WERI-Rb-1 (cell line): Measurements from ENCODE around the gene NTNG2.

Source experiments
- DNase-seq: peaks from one replicate; pipeline ENCODE4 v3.0.0-alpha.2; 2020
- H3K27ac ChIP-seq: fragments of 250-450 bp; sonication (Bioruptor Pico); 2 replicates; pipeline ENCODE4 v1.5.1; 2020; ENCODE audit warnings: mild to moderate bottlenecking, moderate library complexity
- H3K27me3 ChIP-seq: fragments of 250-450 bp; sonication (Bioruptor Pico); 2 replicates; pipeline ENCODE4 v1.5.1; 2021; ENCODE audit warnings: mild to moderate bottlenecking, low read depth, moderate library complexity; ENCODE audit not compliant: insufficient read depth, severe bottlenecking
- H3K36me3 ChIP-seq: fragments of 250-450 bp; sonication (Bioruptor Pico); 2 replicates; pipeline ENCODE4 v1.5.1; 2020; ENCODE audit warnings: mild to moderate bottlenecking, moderate library complexity
- H3K4me3 ChIP-seq: 2 replicates; pipeline ENCODE4 v1.5.1; 2011; ENCODE audit warnings: low read depth, mild to moderate bottlenecking, control low read depth, low read length
- H3K9me3 ChIP-seq: fragments of 250-450 bp; sonication (Bioruptor Pico); 2 replicates; pipeline ENCODE4 v1.5.1; 2021; ENCODE audit warnings: mild to moderate bottlenecking, moderate library complexity; ENCODE audit not compliant: severe bottlenecking
- TF ChIP-seq, protein P1 (sequence below): IDR thresholded peaks from 2 replicates; pipeline ENCODE4 v1.5.1; 2011; ENCODE audit warnings: low read depth, mild to moderate bottlenecking, control low read depth, inconsistent platforms, low read length

Gene NTNG2

DNA sequence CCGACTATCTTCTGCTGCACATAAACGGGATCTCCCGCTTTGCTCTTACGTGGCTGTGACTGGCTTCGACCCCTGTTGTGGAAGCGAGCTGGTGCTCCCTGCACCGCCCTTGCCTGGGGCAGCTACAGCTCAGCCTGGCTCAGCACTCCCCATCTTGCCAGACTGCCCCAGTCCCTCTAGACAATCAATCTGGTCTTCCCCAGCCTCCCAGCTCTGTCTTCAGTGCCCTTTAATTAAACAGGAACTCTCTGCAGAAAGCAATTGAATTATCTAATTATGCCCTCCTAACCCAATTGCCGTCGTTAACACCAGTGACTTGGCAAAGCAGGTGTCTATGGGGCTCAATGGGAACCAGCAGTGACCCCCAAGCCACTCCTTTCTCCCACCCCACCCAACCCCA is 18.9 kb upstream of the NTNG2 start:
- Histone ChIP-seq H3K27me3 (no peaks in the 10 kb centered on the region), H3K27ac (no peak overlapping the region), H3K4me3 (no peak overlapping the region), H3K9me3 (no peaks in the 10 kb centered on the region), H3K36me3 (no peaks in the 10 kb centered on the region)
- no peak for DNase-seq
- TF ChIP-seq, protein P1, sequence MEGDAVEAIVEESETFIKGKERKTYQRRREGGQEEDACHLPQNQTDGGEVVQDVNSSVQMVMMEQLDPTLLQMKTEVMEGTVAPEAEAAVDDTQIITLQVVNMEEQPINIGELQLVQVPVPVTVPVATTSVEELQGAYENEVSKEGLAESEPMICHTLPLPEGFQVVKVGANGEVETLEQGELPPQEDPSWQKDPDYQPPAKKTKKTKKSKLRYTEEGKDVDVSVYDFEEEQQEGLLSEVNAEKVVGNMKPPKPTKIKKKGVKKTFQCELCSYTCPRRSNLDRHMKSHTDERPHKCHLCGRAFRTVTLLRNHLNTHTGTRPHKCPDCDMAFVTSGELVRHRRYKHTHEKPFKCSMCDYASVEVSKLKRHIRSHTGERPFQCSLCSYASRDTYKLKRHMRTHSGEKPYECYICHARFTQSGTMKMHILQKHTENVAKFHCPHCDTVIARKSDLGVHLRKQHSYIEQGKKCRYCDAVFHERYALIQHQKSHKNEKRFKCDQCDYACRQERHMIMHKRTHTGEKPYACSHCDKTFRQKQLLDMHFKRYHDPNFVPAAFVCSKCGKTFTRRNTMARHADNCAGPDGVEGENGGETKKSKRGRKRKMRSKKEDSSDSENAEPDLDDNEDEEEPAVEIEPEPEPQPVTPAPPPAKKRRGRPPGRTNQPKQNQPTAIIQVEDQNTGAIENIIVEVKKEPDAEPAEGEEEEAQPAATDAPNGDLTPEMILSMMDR, result no peak

DNA sequence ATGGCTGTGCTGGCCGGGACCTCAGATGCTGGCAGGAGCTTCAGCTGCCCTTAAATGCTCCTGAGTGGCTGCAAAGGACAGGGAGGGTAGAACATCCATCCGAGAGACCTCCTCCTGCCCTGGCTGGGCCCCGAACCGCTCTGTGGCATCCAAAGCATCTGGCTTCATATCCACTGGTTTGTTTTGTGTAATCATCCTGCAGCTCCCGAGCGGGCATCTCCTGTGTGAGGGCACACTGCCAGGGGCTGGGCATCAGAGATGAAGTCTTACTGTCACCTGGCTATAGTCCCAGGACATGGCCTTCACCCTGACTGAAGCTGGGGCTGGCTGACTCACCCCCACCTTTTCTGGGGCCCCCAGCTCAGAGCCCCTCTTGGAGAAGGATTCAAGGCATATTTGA is 18.5 kb upstream of the NTNG2 start:
- no peak for DNase-seq
- Histone ChIP-seq H3K27me3 (no peaks in the 10 kb centered on the region), H3K4me3 (no peak overlapping the region), H3K36me3 (no peaks in the 10 kb centered on the region), H3K9me3 (no peaks in the 10 kb centered on the region), H3K27ac (no peak overlapping the region)
- TF ChIP-seq, protein P1, result no peak

DNA sequence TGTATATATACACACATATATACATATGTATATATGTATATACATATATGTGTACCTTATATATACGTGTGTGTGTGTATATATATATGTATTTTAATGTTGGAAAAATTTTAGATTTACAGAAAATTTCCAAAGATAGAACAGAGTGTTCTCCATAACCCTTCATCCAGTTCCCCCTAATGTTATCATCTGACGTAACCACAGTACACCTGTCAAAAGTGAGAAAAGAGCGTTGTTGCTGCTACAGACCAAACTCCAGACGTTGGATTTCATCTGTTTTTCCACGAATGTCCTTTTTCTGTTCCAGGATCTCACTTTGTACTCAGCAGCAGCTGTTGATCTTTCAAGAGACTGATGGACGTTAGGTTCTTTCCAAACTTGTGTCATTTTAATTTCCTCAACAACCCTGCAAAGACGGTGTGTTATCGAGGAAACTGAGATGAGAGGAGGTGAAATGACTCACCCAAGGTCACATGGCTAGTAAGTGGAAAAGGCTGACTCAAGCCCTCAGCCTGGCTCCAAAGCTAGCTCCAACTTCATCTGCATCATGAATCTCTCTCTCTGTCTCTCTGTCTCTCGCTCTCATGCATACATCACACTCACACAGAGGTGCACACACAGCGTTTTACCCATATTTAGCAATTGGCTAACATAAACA is 17.0 kb upstream of the NTNG2 start:
- no peaks in the 10 kb centered on the region for H3K36me3 ChIP-seq
- H3K27me3 ChIP-seq, result no peaks in the 10 kb centered on the region
- no peak for DNase-seq
- TF ChIP-seq, protein P1, result no peak
- H3K27ac ChIP-seq, result no peak overlapping the region
- H3K9me3 ChIP-seq, result no peaks in the 10 kb centered on the region
- H3K4me3 ChIP-seq, result no peak overlapping the region

DNA sequence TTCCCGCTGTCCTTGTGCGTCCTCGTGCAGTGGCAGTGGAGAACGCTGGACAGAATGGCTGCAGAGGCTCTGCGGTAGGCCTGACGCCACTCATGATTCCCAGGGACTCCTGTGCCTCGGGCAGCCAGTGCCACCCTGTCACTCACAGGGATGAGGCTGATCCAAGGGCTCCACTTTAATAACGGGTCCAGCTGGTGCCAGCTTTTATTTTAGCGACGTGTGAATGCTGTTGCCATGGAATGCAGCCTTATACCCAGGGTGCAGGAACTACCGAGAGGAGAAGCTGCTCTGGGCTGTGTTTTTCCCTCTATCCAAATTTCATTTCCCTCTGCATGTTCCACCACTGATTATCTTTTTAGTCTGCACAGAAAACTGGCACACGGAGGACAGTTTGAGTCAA is 15.8 kb upstream of the NTNG2 start:
- H3K27me3 ChIP-seq, result no peaks in the 10 kb centered on the region

DNA sequence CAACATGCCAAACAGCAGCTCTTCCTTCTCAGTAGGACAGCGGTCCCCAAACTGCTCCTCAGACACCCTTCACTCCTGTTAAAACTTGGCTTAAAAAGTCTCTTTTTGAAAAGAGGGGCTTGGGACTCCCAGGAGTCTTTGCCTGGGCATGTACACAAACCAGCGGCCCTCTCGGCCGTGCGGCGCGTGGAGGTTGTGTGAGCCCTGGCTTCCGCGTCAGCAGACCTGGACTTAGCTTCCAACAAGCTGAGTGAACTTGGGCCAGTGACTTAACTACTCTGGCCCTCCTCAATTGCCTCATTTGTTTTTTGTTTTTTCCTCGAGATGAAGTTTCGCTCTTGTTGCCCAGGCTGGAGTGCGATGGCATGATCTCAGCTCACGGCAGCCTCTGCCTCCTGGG is 15.3 kb upstream of the NTNG2 start:
- H3K27ac ChIP-seq, result no peak overlapping the region
- no peaks in the 10 kb centered on the region for H3K36me3 ChIP-seq
- no peaks in the 10 kb centered on the region for H3K27me3 ChIP-seq
- TF ChIP-seq, protein P1, result no peak
- DNase-seq, result no peak
- no peak overlapping the region for H3K4me3 ChIP-seq
- no peaks in the 10 kb centered on the region for H3K9me3 ChIP-seq

More for the DNA sequence above, 15.8 kb upstream of the NTNG2 start:
- Histone ChIP-seq H3K27ac (no peak overlapping the region), H3K4me3 (no peak overlapping the region), H3K36me3 (no peaks in the 10 kb centered on the region), H3K9me3 (no peaks in the 10 kb centered on the region)
- no peak for DNase-seq
- TF ChIP-seq, protein P1, result no peak

DNA sequence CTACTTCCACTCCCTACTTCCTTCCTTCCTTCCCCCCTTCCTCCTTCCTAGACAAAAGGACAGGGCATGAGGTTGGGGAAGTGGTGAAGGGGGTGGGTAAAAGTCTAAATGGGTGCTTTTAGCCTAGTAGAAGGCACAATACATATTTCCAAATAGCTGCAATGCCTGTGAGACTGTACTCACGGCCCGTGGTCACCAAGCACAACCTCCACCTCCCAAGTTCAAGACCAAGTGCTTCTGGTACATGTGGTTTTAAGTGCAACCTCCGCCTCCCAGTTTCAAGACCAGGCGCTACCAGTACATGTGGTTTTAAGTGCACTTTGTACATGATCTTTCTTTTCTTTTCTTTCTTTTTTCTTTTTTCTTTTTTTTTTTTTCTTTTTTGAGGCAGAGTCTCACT is 14.5 kb upstream of the NTNG2 start:
- Histone ChIP-seq H3K36me3 (no peaks in the 10 kb centered on the region), H3K27me3 (no peaks in the 10 kb centered on the region), H3K4me3 (no peak overlapping the region), H3K9me3 (no peaks in the 10 kb centered on the region), H3K27ac (no peak overlapping the region)
- TF ChIP-seq, protein P1, result no peak
- DNase-seq, result no peak
